Gastrocnemius medialis (tissue), 4 donors: ENCODE measurements around the gene FAM118A. TPM values are rescaled to one million over a fixed set of nuclear protein-coding genes. Genes with fewer than 3 reads are reported as not detected.

ENCODE experiments used
- ATAC-seq, 2 donors: fragments of 150-250 bp; one replicate each; pipeline ENCODE4 v1.9.1; 2016
- DNase-seq, 2 donors: peaks; one replicate each; pipeline ENCODE4 v3.0.0-alpha.2; 2019
- H3K27ac ChIP-seq, 4 donors: fragments of 200-600 bp; sonication (generic); 1 replicate in 1 of 4; 2 replicates in 3 of 4; pipeline ENCODE4 v1.5.1; 2016 to 2018; ENCODE audit warnings: mild to moderate bottlenecking in 2 of 4, moderate library complexity in 1 of 4
- H3K27me3 ChIP-seq, 3 donors: fragments of 200-600 bp; sonication (generic) in 2 of 3; 1 replicate in 1 of 3; 2 replicates in 2 of 3; pipeline versions ENCODE4 v1.5.1 to v1.6.0; 2016 to 2019; ENCODE audit warnings: mild to moderate bottlenecking in 1 of 3, moderate library complexity in 1 of 3
- H3K36me3 ChIP-seq, 2 donors: fragments of 200-600 bp; sonication (generic) in 1 of 2; one replicate each; pipeline ENCODE4 v1.5.1; 2017 to 2018
- H3K4me1 ChIP-seq, 2 donors: fragments of 200-600 bp; sonication (generic) in 1 of 2; one replicate each; pipeline ENCODE4 v1.5.1; 2016 to 2017; ENCODE audit warnings: mild to moderate bottlenecking in 2 of 2
- H3K4me3 ChIP-seq, 4 donors: fragments of 200-600 bp; sonication (generic) in 3 of 4; 1 replicate in 1 of 4; 2 replicates in 3 of 4; pipeline ENCODE4 v1.5.1; 2016 to 2019; ENCODE audit warnings: mild to moderate bottlenecking in 2 of 4
- H3K9me3 ChIP-seq, 3 donors: fragments of 200-600 bp; sonication (generic) in 2 of 3; 1 replicate in 1 of 3; 2 replicates in 2 of 3; pipeline ENCODE4 v1.5.1; 2016 to 2019
- POLR2A ChIP-seq, 2 donors: fragments of 450-650 bp; IDR thresholded peaks; one replicate each; pipeline ENCODE4 v1.6.1; 2017; ENCODE audit warnings: antibody characterized with exemption in 2 of 2, mild to moderate bottlenecking in 2 of 2, moderate library complexity in 2 of 2
- in situ Hi-C, 4 donors: fragments of 200-750 bp; cut with MboI; loops; one replicate each; pipeline versions ENCODE4 v1.15.0 to v1.8.0; 2017; ENCODE audit warnings: low sequenced_read_pairs in 4 of 4
- intact Hi-C: fragments of 100-400 bp; cut with DNase I; formaldehyde crosslinking; loops from one replicate; pipeline ENCODE4 v1.15.1; 2023; ENCODE audit warnings: low total_unique reads
- total RNA-seq, 4 donors: library from RNA; depleted of rRNA; stranded (reverse); fragments of >200 nt; gene quantifications; one replicate each; pipeline versions ENCODE4 v1.1.0 to v1.2.3, GENCODE V29; 2016
- TF ChIP-seq, protein P1 (sequence below), 5 experiments: fragments of 450-650 bp in 3 of 5; fragments of 200-600 bp in 2 of 5; sonication (generic) in 2 of 5; IDR thresholded peaks in 4 of 5; conservative IDR thresholded peaks in 1 of 5; 1 replicate in 4 of 5; 2 replicates in 1 of 5; pipeline ENCODE4 v1.5.1; 2016 to 2019; ENCODE audit warnings: antibody characterized with exemption in 5 of 5, mild to moderate bottlenecking in 3 of 5, moderate library complexity in 3 of 5

Gene FAM118A
- total RNA-seq, 4 donors from 2014 or later: 4.1 to 30.0 (median 24.2) TPM

DNA sequence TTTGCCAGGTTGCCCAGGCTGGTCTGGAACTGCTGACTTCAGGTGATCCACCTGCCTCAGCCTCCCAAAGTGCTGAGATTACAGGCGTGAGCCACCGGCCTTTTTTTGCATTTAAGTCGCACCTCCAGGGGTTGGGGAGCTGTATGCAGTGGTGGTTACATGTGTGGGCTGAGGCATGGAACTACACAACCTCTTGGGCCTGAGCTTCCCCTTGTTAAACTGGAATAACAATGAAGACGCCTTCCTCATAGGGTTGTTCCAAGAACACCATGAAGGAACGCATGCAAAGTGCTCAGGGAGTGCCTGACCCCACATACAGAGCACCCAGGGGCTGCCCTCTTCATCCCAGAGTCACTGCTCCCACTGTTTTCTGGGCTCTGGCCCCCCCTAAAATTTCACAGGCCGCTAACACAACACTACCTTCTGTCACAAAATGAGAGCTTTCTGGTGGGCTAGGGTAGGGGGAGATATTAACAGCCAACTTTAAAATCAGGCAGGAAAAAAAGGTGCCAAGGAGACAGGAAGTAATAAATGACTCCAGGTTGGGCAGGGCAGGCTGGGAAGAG, 1.3 kb upstream of the FAM118A start:
- TF ChIP-seq, protein P1, sequence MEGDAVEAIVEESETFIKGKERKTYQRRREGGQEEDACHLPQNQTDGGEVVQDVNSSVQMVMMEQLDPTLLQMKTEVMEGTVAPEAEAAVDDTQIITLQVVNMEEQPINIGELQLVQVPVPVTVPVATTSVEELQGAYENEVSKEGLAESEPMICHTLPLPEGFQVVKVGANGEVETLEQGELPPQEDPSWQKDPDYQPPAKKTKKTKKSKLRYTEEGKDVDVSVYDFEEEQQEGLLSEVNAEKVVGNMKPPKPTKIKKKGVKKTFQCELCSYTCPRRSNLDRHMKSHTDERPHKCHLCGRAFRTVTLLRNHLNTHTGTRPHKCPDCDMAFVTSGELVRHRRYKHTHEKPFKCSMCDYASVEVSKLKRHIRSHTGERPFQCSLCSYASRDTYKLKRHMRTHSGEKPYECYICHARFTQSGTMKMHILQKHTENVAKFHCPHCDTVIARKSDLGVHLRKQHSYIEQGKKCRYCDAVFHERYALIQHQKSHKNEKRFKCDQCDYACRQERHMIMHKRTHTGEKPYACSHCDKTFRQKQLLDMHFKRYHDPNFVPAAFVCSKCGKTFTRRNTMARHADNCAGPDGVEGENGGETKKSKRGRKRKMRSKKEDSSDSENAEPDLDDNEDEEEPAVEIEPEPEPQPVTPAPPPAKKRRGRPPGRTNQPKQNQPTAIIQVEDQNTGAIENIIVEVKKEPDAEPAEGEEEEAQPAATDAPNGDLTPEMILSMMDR (IDR thresholded peaks at IDR 0.05 in 4 of 5, conservative IDR thresholded peaks at IDR 0.05 in 1 of 5): no peak
- no peak for TF ChIP-seq POLR2A (IDR thresholded peaks at IDR 0.05)
- ATAC-seq (no peak), DNase-seq (no peak)
- Histone ChIP-seq H3K27ac (peak overlapping the region; percentile 81 to 97 (median 96)), H3K4me1 (peaks cover 3 to 8% of the 10 kb centered on the region in 2 donors), H3K36me3 (no peaks in the 10 kb centered on the region), H3K9me3 (no peaks in the 10 kb centered on the region), H3K4me3 (no peak overlapping the region), H3K27me3 (no peaks in the 10 kb centered on the region)
- in situ Hi-C loops: no loop called here
- intact Hi-C loops: loop anchor here (2.0 kb wide), 2 partner anchors 24 to 36 kb away; partner anchors contain the start of gene UPK3A

- no peak for DNase-seq
- ATAC-seq: no peak
- in situ Hi-C loops: no loop called here
- H3K27ac ChIP-seq: peak overlapping the region; percentile 81 to 97 (median 96)
- H3K27me3 ChIP-seq: no peaks in the 10 kb centered on the region
- H3K4me3 ChIP-seq: peak overlapping the region; percentile 74 to 95 (median 86)
- H3K4me1 ChIP-seq: peaks cover 3 to 8% of the 10 kb centered on the region in 2 donors
- TF ChIP-seq, protein P1 (IDR thresholded peaks at IDR 0.05 in 4 of 5, conservative IDR thresholded peaks at IDR 0.05 in 1 of 5): no peak
- no peak for TF ChIP-seq POLR2A (IDR thresholded peaks at IDR 0.05)
- no peaks in the 10 kb centered on the region for H3K9me3 ChIP-seq
- H3K36me3 ChIP-seq: no peaks in the 10 kb centered on the region
- intact Hi-C loops: loop anchor here (2.0 kb wide), 2 partner anchors 24 to 36 kb away; partner anchors contain the start of gene UPK3A
Observed at GRCh38 chr22:45308957-45309421, 745 bp upstream of the FAM118A start.

DNA sequence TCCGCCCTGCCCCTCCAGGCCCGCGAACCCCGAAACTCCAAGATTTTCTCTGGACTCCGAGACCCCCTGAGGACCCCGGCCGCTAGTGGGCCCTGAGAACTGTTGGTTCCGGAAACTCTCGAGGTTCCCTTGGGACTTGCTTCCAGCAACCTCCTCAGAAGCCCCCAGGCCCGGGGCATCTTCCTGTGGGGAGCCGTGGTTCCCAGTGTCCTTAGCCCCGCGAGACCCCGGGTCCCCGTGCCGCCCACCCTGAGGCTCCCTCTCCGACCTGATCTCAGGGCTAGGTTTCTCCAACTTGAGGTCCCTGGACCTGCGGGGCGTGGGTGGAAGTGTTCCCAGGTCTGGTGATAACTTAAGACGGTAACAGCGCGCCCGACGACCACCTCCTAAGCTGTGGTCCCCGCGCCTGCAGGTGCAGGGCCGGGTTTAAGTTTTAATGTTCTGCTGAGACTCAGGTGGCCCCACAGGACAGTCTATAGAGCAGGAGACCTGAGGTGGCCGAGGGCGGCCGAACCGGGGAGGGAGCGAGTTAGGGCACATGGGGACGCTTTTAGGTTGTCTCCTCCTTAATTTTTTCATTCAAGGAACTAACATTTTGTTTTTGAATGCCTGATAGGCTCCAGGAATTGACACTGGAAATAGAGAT, 720 bp downstream of the FAM118A start:
- no peak for TF ChIP-seq POLR2A (IDR thresholded peaks at IDR 0.05)
- TF ChIP-seq, protein P1 (IDR thresholded peaks at IDR 0.05 in 4 of 5, conservative IDR thresholded peaks at IDR 0.05 in 1 of 5): no peak
- Histone ChIP-seq H3K9me3 (no peaks in the 10 kb centered on the region), H3K36me3 (no peaks in the 10 kb centered on the region), H3K4me3 (peak overlapping the region; percentile 79 to 95 (median 89)), H3K27ac (peak overlapping the region; percentile 89 to 97 (median 96)), H3K4me1 (peaks cover 13 to 19% of the 10 kb centered on the region in 2 donors), H3K27me3 (no peaks in the 10 kb centered on the region)
- intact Hi-C loops (no loop called here), in situ Hi-C loops (no loop called here)
- DNase-seq (no peak), ATAC-seq (peak; percentile 2 to 3)

DNA sequence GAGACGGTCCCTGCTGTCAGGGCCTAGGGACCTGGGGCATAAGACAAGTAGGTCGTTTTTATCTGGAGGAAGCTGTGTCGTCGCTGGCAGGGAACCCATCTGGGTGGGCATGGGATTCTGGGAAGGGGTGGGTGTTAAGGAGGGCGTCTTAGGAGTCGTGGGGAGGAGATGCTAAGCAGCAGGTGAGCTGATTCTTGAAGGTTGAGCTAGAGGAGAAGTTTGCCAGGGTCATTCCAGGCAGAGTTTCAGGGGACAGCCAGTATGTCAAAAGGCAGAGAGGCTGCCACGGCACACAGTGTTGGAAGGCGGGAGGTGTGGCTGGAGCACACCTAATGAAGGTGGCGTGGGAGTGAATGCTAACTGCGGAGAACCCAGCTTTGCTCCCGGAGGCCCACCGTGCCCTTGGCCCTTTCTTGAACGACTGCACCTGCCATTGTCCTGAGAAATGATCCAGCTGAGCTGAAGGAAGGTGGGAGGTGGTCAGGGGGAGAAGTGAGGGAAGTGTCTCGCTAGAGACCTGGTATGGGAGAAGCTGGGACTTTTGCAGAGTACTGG, 1.3 kb downstream of the FAM118A start:
- no peak for TF ChIP-seq POLR2A (IDR thresholded peaks at IDR 0.05)
- TF ChIP-seq, protein P1 (IDR thresholded peaks at IDR 0.05 in 4 of 5, conservative IDR thresholded peaks at IDR 0.05 in 1 of 5): no peak
- intact Hi-C loops: no loop called here
- no peaks in the 10 kb centered on the region for H3K9me3 ChIP-seq
- no peak for ATAC-seq
- no peak for DNase-seq
- H3K4me1 ChIP-seq: peaks cover 19% of the 10 kb centered on the region in 2 donors
- H3K27me3 ChIP-seq: no peaks in the 10 kb centered on the region
- peak overlapping the region; percentile 79 to 95 (median 89) for H3K4me3 ChIP-seq
- no peaks in the 10 kb centered on the region for H3K36me3 ChIP-seq
- in situ Hi-C loops: no loop called here
- peak overlapping the region; percentile 89 to 97 (median 96) for H3K27ac ChIP-seq
